HG02870 (cell line): ENCODE data around the gene TFRC.
"Not testable (repeated sequence)": the region's sequence is repeated elsewhere in the genome, so short reads cannot be mapped to it uniquely, and the experiment has no call there.

Experiments used
- ATAC-seq: cut with Tn5 transposase; IDR thresholded peaks from one replicate; pipeline ENCODE4 v1.9.1; 2021; ENCODE audit warnings: mild to moderate bottlenecking, moderate library complexity; ENCODE audit not compliant: unreplicated experiment

Gene TFRC

DNA sequence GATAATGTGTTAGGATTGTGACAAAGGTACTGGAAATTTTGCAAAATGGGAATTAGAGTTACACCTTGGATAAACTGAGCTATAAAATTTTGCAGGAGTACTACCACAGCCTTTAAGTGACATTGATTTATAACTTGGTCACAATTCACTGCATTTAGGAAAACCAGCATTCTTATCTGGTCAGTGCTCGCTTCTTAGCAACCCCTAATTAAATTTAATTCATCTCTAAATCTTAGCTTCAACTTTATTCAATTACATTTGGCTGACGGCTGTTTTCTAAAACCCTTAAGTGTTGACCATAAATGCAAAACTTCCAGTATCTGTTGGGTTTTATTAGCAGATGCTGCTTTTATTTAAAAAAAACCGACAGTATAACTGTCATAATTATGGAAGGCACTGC, 31.3 kb downstream of the TFRC start:
- ATAC-seq, result no peak

- ATAC-seq, result no peak
Measured at GRCh38 chr3:196049653-196050052, 32.2 kb downstream of the TFRC start.

GRCh38 chr3:196048922-196049598, 32.8 kb downstream of the TFRC start:
- no peak for ATAC-seq

DNA sequence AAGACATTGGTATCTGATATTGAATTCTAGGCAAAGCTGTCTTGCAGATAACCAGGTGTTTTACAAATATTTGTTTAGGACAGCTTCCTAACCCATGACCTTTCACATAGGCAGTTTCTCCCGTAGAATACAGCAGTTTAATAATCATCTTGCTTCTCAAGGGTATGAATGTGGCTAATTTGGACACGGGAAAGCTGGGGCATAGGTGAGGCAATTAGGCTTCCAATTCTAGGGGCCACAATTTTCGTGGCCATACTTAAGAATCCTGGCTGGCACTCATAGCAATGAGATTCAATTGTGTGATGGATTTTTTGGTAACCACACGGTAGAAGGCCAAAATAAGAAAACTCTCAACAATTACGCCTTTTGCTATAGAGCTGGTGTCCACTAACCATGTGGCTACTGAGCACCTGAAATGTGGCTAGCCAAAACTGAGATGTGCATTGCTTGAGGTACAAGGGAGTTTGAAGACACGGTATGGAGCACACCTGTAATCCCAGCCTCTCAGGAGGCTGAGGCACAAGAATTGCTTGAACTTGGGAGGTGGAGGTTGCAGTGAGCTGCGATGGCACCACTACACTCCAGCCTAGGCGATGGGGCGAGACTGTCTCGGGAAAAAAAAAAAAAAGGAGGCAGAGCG, 34.4 kb downstream of the TFRC start:
- ATAC-seq, result no peak

DNA sequence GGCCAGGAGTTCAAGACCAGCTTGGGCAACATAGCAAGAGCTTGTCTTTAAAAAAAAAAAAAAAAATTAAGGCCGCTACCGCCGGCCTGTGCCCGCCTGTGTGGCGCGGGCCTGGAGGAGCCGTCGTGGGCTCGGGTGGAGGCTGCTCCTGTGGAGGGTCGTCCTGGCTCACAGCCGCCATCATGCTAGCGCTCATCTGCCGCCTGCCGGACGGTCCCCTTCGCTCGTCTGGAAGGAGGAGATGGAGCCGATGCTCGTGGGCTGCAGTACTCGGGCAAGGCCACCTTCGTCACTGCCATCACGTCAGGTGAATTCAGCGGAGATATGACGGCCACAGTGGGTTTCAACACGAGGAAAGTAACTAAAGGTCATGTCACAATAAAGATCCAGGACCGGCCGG, 37.4 kb downstream of the TFRC start:
- no peak for ATAC-seq

GRCh38 chr3:196042673-196043072, 39.2 kb downstream of the TFRC start:
- no peak for ATAC-seq

DNA sequence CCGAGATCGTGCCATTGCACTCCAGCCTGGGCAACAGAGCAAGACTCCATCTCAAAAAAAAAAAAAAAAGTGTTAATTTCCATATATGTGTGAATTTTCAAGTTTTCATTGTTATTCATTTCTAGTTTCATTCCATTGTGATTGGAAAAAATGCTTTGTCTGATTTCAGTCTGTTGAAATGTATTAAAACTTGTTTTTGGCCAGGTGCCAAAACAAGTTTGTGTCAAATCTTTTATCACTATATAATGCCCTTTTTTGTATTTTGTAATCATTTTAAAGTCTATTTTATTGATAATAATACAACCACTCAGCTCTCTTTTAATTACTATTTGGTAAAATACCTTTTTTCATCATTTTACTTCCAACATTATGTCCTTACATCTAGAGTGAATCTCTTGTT, 42.5 kb downstream of the TFRC start:
- ATAC-seq, result no peak

DNA sequence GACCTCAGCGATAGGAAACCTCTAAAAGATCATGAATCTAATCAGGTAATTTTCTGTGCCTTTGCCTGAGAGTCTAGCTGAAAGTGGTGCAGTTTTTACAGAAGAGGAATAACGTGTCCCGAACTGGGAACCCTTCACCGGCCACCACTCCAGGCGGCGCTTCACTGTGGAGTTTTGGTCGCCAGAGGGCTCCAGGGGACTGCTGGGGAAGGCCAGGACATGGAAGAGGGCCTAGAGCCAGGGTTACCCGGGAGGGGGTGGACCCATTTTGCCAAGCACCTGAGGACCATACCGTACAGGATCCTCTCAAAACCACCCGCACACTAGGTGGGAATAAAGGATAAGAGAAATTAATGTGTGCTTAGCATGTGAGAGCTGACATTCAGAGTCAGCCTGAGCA, 55.8 kb downstream of the TFRC start:
- not testable (repeated sequence) for ATAC-seq

- ATAC-seq, result no peak
Measured at GRCh38 chr3:196024968-196025367, 56.9 kb downstream of the TFRC start.

DNA sequence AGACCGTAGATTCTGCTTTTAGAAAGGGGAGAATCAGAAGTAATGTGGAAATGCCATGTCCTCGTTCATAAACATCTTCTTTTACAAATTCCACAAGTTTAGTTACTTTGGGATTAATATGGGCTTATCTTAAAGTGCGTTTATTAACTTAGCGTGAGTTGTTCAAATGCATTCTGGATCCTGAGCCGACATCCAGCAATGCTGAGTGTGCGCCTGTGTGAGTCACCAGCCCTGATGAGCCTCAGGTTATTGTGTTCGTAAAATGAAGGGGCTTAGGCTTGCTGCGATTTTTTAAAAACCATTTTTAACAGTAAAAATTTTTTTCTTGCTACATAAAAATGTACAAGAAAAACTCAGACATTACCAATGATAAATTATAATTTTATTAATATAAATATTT, 57.9 kb downstream of the TFRC start:
- no peak for ATAC-seq

- ATAC-seq, result not testable (repeated sequence)
Measured at GRCh38 chr3:196022499-196022878, 59.4 kb downstream of the TFRC start.

DNA sequence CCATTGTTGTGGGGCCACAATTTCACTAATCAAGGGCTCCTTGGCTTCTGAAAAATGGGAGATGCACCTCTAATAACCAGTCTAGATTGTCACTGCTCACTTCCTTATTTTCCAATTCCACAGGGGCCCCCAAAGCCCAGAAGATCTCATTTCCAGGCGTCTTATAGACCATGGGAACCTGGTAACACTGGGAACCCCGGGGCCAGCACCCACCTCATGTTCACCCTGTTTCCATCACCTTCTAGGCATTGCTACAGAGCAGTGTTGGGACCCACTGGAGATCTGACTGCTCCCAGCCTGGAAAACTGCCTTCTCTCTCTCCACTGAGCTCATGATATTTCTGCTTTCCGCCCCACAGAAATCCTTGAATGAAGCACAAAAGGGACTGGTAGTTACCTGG, 61.5 kb downstream of the TFRC start:
- ATAC-seq, result no peak

DNA sequence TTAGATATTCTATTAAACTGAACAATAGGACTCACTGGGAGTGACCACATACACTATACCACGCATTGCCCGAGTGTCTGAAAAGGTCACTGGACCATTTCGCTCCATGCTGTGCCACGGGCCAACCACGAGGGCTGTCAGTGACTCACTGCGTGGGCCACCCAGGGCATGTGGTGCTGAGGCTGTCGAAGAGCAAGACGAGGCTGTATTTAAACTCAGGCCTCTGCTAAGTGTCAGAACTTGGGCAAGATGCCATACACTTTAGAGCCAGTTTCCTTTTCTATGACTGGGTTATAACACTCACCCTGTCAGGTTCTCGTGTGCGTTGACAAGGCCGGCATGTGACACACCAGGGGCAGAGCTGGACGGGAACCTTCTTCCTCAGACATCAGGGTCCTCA, 62.3 kb downstream of the TFRC start:
- not testable (repeated sequence) for ATAC-seq

DNA sequence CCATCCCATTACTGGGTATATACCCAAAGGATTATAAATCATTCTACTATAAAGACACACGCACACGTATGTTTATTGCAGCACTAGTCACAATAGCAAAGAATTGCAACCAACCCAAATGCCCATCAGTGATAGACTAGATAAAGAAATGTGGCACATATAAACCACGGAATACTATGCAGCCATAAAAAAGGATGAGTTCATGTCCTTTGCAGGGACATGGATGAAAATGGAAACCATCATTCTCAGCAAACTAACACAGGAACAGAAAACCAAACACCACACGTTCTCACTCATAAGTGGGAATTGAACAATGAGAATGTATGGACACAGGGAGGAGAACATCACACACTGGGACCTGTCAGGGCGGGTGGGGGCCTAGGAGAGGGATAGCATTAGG, 63.7 kb downstream of the TFRC start:
- not testable (repeated sequence) for ATAC-seq

DNA sequence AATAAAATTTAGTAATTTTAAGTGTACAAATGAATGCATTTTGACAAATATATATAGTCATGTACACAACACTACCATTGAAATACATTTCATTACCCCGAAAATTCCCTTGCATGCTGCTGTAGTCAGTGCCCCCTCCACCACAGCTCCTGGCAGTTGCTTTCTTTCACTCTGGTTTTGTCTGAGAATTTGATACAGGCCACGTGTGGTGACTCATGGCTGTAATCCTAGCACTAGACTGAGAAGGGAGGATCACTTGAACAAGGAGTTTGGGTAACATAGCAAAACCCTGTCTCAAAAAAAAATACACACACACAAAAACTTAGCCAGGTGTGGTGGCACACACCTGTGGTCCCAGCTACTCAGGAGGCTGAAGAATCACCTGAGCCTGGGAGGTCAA, 65.4 kb downstream of the TFRC start:
- no peak for ATAC-seq

DNA sequence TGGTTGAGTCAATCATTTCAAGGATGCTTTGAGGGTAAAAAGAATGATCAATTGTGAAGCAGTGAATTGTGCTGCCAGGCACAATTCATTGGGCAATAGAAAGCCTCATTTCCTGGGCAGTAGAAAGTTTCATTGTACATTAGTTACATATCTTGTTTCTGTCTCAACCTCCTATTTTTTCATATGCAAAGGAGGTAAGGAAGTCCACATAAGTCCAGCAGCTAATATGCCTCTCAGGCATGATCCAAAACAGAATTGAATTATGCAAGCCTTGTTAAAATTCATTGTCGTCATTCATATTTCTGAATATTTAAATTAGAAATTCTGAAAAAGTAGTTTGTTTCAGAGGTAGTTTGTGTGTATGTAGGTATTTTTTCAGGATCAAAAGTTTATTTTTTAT, 65.8 kb downstream of the TFRC start:
- ATAC-seq, result no peak

DNA sequence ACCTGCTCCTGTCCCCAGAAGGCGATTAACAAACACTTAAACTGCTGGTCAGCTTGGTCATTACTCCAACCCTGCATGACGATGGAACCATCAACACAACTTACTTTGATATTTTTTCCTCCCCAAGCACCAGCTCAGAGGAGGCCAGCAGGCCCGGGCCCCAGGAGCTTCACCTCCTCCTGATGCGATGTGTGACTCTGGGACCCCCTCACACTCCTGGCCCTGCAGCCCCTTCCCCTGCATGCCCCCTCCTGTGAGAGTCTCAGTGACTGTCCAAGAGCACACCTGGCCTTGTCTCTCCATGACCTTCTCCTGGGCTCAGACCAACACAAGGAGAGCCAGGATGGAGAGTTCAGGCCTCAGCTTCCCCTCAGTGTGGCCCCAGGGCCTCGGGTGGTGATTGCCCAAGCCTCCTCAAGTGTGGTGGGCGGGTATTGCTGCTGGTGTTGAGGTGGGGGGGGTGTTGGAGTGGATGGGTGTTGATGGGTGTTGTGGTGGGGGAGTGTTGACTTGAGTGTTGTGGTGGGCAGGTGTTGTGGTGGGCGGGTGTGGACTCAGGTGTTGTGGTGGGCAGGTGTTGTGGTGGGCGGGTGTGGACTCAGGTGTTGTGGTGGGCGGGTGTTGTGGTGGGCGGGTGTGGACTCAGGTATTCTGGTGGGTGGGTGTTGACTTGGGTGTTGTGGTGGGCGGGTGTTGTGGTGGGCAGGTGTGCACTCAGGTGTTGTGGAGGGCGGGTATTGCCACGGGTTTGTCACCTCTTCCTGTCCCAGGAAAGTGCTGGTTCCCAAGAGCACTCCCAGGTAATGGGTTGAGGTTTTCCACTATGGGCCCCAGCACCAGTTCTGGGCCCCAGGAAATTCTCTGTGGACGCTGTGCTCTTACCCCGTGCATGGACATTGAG, 68.1 kb downstream of the TFRC start:
- no peak for ATAC-seq

DNA sequence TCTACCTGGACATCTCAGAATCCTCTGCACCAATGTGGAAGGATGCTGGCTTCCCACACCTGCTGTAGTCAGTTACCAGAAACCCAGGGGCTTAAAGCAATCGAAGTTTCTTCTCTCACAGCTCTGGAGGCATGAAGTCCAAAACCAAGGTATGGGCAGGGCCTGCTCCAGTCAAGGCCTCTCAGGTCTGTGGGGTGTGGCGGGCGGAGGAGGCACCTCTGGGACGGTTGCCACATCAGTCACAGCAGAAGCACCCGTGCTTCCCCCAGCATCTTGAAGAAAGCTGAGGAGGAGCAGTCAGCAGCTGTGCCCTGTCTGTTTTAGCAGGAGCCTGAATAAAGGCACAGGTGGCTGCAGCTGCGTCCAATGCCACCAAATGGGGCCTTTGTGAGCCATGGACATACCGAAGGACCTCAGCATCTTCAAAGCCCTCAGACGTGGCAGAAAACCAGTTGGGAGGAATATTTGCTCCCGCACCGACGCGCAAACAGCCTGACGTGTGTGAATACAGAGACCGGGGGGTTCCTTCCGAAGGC, 68.9 kb downstream of the TFRC start:
- no peak for ATAC-seq

GRCh38 chr3:196012481-196012880, 69.4 kb downstream of the TFRC start:
- ATAC-seq, result no peak

GRCh38 chr3:196009456-196009855, 72.4 kb downstream of the TFRC start:
- no peak for ATAC-seq

DNA sequence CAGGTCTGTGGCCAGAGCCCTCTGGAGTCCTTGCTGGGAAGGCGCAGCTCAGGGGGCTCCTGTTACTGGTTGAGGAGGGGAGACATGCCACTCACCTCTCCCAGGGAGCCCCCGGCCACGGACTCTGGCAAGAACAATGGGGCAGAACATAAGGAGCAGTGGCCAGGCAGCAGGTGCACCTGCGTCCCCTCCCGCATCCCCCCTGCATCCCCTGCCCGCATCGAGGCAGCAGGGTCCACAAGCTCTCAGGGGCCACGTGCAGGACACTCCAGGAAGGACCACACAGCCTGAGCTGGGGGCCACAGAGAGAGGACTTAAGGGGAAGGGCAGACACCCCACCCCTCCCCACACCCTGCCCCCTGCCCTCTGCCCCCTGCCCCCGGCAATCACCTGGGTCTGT, 73.0 kb downstream of the TFRC start:
- no peak for ATAC-seq

DNA sequence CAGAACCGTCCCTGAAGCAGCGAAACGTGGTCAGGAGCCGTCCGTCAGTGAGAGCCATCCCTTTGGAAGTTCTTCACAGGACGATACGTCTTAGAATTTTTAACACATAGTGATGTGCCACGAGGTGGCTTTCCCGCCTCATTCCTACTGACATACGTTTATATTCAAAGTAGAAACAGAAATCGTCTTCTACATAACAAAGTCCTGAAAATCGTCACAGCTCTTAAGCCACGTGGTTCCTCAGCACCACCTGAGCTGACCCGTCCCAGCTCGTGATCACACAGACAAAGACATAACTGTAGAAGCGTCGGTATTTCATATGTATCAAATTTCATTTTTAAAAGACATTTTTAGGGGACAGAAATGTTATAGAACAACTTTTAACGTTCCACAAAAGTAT, 73.5 kb downstream of the TFRC start:
- no peak for ATAC-seq
